ENCODE data around the gene MLIP. TPM values are rescaled to one million over a fixed set of nuclear protein-coding genes. Genes with fewer than 3 reads are reported as not detected.

MLIP gene
- polyA plus RNA-seq, 2 donors: 4.1 to 4.7 TPM

- Histone ChIP-seq H3K27ac (ENCODE audit: low read depth in 2 of 2, low read length in 1 of 2) (no peak overlapping the region), H3K27me3 (ENCODE audit: control insufficient read depth in 1 of 2, insufficient read depth in 2 of 2, low read length in 2 of 2) (no peaks in the 10 kb centered on the region), H3K9me3 (ENCODE audit: control insufficient read depth in 2 of 2, insufficient read depth in 1 of 2, low read depth in 1 of 2, low read length in 1 of 2) (no peaks in the 10 kb centered on the region), H3K36me3 (ENCODE audit: control insufficient read depth in 2 of 2, insufficient read depth in 2 of 2, low read length in 1 of 2) (no peaks in the 10 kb centered on the region), H3K4me1 (ENCODE audit: control insufficient read depth in 2 of 2, insufficient read depth in 2 of 2, low read length in 1 of 2) (no peaks in the 10 kb centered on the region), H3K4me3 (ENCODE audit: low read depth in 1 of 2, low read length in 2 of 2) (no peak overlapping the region)
- 89 to 90% methylated on average over 4 of the region's 4 CpGs for WGBS, 2 donors
These were observed 141.7 kb downstream of the MLIP start for GRCh38 chr6:54252916-54253315.

DNA sequence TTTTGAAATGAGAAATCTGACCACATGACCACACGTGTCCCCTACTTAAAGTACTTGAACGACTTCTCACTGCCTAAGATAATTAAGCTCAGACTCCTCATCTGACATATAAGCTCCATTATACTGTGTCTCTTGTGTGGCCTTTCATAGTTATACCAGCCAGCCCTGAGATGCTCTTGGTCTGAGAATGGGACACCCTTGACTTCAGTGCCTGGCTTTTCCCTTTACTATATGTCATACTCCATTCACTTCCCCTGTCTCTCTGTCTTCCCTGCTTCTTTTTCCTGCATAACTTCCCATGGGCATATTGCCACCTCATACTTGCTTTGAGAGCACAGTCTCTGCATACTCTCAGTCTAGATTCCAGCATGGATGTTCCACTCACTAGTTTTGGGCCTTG is 143.6 kb downstream of the MLIP start:
- no peaks in the 10 kb centered on the region for H3K36me3 ChIP-seq (ENCODE audit: control insufficient read depth in 2 of 2, insufficient read depth in 2 of 2, low read length in 1 of 2)
- no peak overlapping the region for H3K4me3 ChIP-seq (ENCODE audit: low read depth in 1 of 2, low read length in 2 of 2)
- no peaks in the 10 kb centered on the region for H3K27me3 ChIP-seq (ENCODE audit: control insufficient read depth in 1 of 2, insufficient read depth in 2 of 2, low read length in 2 of 2)
- H3K4me1 ChIP-seq (ENCODE audit: control insufficient read depth in 2 of 2, insufficient read depth in 2 of 2, low read length in 1 of 2): no peaks in the 10 kb centered on the region
- no peaks in the 10 kb centered on the region for H3K9me3 ChIP-seq (ENCODE audit: control insufficient read depth in 2 of 2, insufficient read depth in 1 of 2, low read depth in 1 of 2, low read length in 1 of 2)
- WGBS, 2 donors: 86% methylated on average over 2 of the region's 2 CpGs
- no peak overlapping the region for H3K27ac ChIP-seq (ENCODE audit: low read depth in 2 of 2, low read length in 1 of 2)

DNA sequence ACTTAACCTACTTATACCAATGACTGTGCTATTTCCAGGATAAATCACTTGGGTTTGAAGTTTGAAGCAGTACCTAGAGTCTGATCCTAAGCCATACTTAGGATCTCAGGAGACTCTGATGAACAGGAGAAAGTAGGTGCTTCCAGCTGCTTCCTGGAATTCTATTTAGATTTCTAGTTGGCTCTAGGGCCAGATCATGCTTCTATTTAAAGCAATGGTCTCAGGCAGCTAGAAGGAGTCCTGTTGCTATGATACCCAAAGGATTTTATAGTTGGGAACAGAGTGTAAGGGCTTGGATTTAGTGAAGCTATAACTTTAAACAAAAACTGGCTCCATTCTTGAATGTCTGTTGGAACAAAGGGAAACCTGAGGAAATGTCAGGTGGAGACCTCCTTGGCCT is 144.6 kb downstream of the MLIP start:
- no peaks in the 10 kb centered on the region for H3K4me1 ChIP-seq (ENCODE audit: control insufficient read depth in 2 of 2, insufficient read depth in 2 of 2, low read length in 1 of 2)
- H3K27me3 ChIP-seq (ENCODE audit: control insufficient read depth in 1 of 2, insufficient read depth in 2 of 2, low read length in 2 of 2): no peaks in the 10 kb centered on the region
- H3K27ac ChIP-seq (ENCODE audit: low read depth in 2 of 2, low read length in 1 of 2): no peak overlapping the region
- no peak overlapping the region for H3K4me3 ChIP-seq (ENCODE audit: low read depth in 1 of 2, low read length in 2 of 2)
- H3K36me3 ChIP-seq (ENCODE audit: control insufficient read depth in 2 of 2, insufficient read depth in 2 of 2, low read length in 1 of 2): no peaks in the 10 kb centered on the region
- H3K9me3 ChIP-seq (ENCODE audit: control insufficient read depth in 2 of 2, insufficient read depth in 1 of 2, low read depth in 1 of 2, low read length in 1 of 2): no peaks in the 10 kb centered on the region

- no peak overlapping the region for H3K4me3 ChIP-seq (ENCODE audit: low read depth in 1 of 2, low read length in 2 of 2)
- H3K27me3 ChIP-seq (ENCODE audit: control insufficient read depth in 1 of 2, insufficient read depth in 2 of 2, low read length in 2 of 2): no peaks in the 10 kb centered on the region
- no peak overlapping the region for H3K27ac ChIP-seq (ENCODE audit: low read depth in 2 of 2, low read length in 1 of 2)
- no peaks in the 10 kb centered on the region for H3K9me3 ChIP-seq (ENCODE audit: control insufficient read depth in 2 of 2, insufficient read depth in 1 of 2, low read depth in 1 of 2, low read length in 1 of 2)
- H3K4me1 ChIP-seq (ENCODE audit: control insufficient read depth in 2 of 2, insufficient read depth in 2 of 2, low read length in 1 of 2): no peaks in the 10 kb centered on the region
- no peaks in the 10 kb centered on the region for H3K36me3 ChIP-seq (ENCODE audit: control insufficient read depth in 2 of 2, insufficient read depth in 2 of 2, low read length in 1 of 2)
These were observed 148.8 kb downstream of the MLIP start for GRCh38 chr6:54260025-54260424.

DNA sequence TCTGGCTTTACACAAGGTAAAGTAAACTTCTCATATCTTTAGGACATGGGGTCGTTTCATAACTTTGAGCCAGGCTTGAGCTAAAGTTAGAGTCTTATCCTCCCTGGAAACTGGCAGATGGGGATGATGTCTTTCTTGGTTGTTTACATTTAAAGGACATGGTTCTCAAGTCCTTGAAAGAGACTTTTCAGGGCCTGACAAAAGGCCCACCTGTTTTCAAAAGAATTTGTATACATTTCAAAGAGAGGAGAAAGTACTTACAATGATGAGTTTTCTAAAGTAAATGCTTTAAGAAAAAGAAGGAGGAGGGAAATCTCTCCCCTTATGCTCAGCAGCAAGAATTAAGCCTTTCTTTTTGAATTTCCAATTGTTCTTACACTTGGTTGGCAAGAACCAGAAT is 151.3 kb downstream of the MLIP start:
- WGBS, 2 donors: 20 to 53% methylated on average over 1 of the region's 1 CpG
- Histone ChIP-seq H3K4me3 (ENCODE audit: low read depth in 1 of 2, low read length in 2 of 2) (no peak overlapping the region), H3K36me3 (ENCODE audit: control insufficient read depth in 2 of 2, insufficient read depth in 2 of 2, low read length in 1 of 2) (no peaks in the 10 kb centered on the region), H3K27ac (ENCODE audit: low read depth in 2 of 2, low read length in 1 of 2) (no peak overlapping the region), H3K9me3 (ENCODE audit: control insufficient read depth in 2 of 2, insufficient read depth in 1 of 2, low read depth in 1 of 2, low read length in 1 of 2) (no peaks in the 10 kb centered on the region), H3K4me1 (ENCODE audit: control insufficient read depth in 2 of 2, insufficient read depth in 2 of 2, low read length in 1 of 2) (no peaks in the 10 kb centered on the region), H3K27me3 (ENCODE audit: control insufficient read depth in 1 of 2, insufficient read depth in 2 of 2, low read length in 2 of 2) (no peaks in the 10 kb centered on the region)

DNA sequence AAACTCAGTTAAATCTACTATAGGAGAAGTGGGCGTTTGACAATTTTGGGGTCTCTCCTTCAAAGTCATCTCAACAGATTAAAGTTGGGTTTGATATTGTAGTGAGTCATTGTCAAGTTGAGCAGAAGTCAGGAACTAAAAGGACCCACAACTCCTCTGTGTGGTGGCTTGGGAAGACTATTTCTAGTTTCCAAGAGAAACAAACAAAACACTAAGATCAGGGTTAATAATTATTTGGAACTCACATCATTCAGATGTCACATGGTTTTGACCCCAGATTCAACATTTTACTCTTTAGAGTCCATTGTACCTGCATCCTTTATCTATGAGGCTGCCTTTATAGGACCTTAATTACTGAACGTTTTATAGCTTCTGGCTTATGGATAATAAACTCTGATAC is 151.7 kb downstream of the MLIP start:
- H3K27me3 ChIP-seq (ENCODE audit: control insufficient read depth in 1 of 2, insufficient read depth in 2 of 2, low read length in 2 of 2): no peaks in the 10 kb centered on the region
- no peaks in the 10 kb centered on the region for H3K36me3 ChIP-seq (ENCODE audit: control insufficient read depth in 2 of 2, insufficient read depth in 2 of 2, low read length in 1 of 2)
- no peak overlapping the region for H3K27ac ChIP-seq (ENCODE audit: low read depth in 2 of 2, low read length in 1 of 2)
- H3K9me3 ChIP-seq (ENCODE audit: control insufficient read depth in 2 of 2, insufficient read depth in 1 of 2, low read depth in 1 of 2, low read length in 1 of 2): no peaks in the 10 kb centered on the region
- H3K4me3 ChIP-seq (ENCODE audit: low read depth in 1 of 2, low read length in 2 of 2): no peak overlapping the region
- no peaks in the 10 kb centered on the region for H3K4me1 ChIP-seq (ENCODE audit: control insufficient read depth in 2 of 2, insufficient read depth in 2 of 2, low read length in 1 of 2)
- 50 to 62% methylated on average over 2 of the region's 2 CpGs for WGBS, 2 donors

GRCh38 chr6:54264581-54265272 is 153.5 kb downstream of the MLIP start:
- H3K9me3 ChIP-seq (ENCODE audit: control insufficient read depth in 2 of 2, insufficient read depth in 1 of 2, low read depth in 1 of 2, low read length in 1 of 2): no peaks in the 10 kb centered on the region
- H3K4me3 ChIP-seq (ENCODE audit: low read depth in 1 of 2, low read length in 2 of 2): no peak overlapping the region
- H3K27ac ChIP-seq (ENCODE audit: low read depth in 2 of 2, low read length in 1 of 2): no peak overlapping the region
- no peaks in the 10 kb centered on the region for H3K27me3 ChIP-seq (ENCODE audit: control insufficient read depth in 1 of 2, insufficient read depth in 2 of 2, low read length in 2 of 2)
- 92 to 98% methylated on average over 4 of the region's 4 CpGs for WGBS, 2 donors
- H3K36me3 ChIP-seq (ENCODE audit: control insufficient read depth in 2 of 2, insufficient read depth in 2 of 2, low read length in 1 of 2): no peaks in the 10 kb centered on the region
- H3K4me1 ChIP-seq (ENCODE audit: control insufficient read depth in 2 of 2, insufficient read depth in 2 of 2, low read length in 1 of 2): no peaks in the 10 kb centered on the region

DNA sequence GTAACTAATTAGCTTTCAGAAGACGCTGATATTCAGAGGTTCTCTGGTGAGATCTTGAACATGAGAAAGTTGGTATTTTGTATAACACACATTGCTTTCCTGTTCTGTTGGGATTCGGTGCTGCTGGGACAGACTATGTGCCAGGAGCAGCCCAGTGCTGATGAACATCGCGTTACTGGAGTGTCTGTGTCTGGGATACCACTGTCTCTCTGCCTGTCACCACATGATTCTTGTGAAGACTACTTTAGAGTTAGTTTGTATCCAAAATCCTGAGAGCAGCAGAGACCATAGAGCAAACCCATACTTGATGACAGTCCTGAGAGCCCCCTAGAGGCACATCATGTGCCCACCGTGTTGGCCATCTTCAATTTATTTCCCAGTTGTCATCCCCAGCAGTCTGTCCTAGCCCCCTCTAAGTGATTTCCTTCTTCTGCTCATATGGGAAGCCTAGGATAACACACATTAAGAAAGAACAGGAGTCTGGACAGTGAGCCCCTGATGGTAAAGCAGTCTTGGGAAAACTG is 155.2 kb downstream of the MLIP start:
- H3K36me3 ChIP-seq (ENCODE audit: control insufficient read depth in 2 of 2, insufficient read depth in 2 of 2, low read length in 1 of 2): no peaks in the 10 kb centered on the region
- H3K4me3 ChIP-seq (ENCODE audit: low read depth in 1 of 2, low read length in 2 of 2): no peak overlapping the region
- H3K27ac ChIP-seq (ENCODE audit: low read depth in 2 of 2, low read length in 1 of 2): no peak overlapping the region
- no peaks in the 10 kb centered on the region for H3K4me1 ChIP-seq (ENCODE audit: control insufficient read depth in 2 of 2, insufficient read depth in 2 of 2, low read length in 1 of 2)
- 75 to 81% methylated on average over 5 of the region's 5 CpGs for WGBS, 2 donors
- no peaks in the 10 kb centered on the region for H3K9me3 ChIP-seq (ENCODE audit: control insufficient read depth in 2 of 2, insufficient read depth in 1 of 2, low read depth in 1 of 2, low read length in 1 of 2)
- H3K27me3 ChIP-seq (ENCODE audit: control insufficient read depth in 1 of 2, insufficient read depth in 2 of 2, low read length in 2 of 2): no peaks in the 10 kb centered on the region

- no peak overlapping the region for H3K4me3 ChIP-seq (ENCODE audit: low read depth in 1 of 2, low read length in 2 of 2)
- no peak overlapping the region for H3K27ac ChIP-seq (ENCODE audit: low read depth in 2 of 2, low read length in 1 of 2)
- H3K9me3 ChIP-seq (ENCODE audit: control insufficient read depth in 2 of 2, insufficient read depth in 1 of 2, low read depth in 1 of 2, low read length in 1 of 2): no peaks in the 10 kb centered on the region
- no peaks in the 10 kb centered on the region for H3K27me3 ChIP-seq (ENCODE audit: control insufficient read depth in 1 of 2, insufficient read depth in 2 of 2, low read length in 2 of 2)
- no peaks in the 10 kb centered on the region for H3K4me1 ChIP-seq (ENCODE audit: control insufficient read depth in 2 of 2, insufficient read depth in 2 of 2, low read length in 1 of 2)
- WGBS, 2 donors: 69 to 74% methylated on average over 2 of the region's 2 CpGs
- no peaks in the 10 kb centered on the region for H3K36me3 ChIP-seq (ENCODE audit: control insufficient read depth in 2 of 2, insufficient read depth in 2 of 2, low read length in 1 of 2)
These were observed 156.6 kb downstream of the MLIP start for GRCh38 chr6:54267798-54268197.

DNA sequence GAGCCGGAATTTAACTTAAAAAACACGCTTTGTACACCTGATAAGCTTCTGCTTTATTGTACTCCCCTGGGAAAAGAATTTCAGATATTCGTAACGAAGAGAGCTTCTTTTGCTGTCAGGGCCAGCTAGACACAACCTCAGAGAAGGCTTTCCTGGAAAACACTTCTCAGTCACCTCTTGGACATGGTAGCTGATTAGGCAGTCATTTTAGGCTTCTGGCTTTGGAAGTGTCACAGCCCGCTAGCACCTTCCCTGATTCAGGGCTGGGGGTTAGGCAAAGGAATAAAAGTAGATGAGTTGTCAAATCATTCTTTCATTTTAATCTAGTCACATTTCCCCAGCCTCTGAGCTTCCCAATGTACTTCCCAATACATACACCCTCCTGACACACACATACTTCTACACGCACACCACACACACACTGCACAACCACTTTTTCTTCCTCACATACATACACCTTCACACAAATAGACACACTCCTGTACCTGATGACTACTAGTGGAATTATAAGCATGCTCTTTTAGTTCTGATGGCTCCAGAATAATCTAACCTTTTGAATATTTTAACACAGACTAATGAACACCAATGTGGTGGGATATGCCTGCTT is 162.1 kb downstream of the MLIP start:
- no peaks in the 10 kb centered on the region for H3K27me3 ChIP-seq (ENCODE audit: control insufficient read depth in 1 of 2, insufficient read depth in 2 of 2, low read length in 2 of 2)
- WGBS, 2 donors: 93 to 96% methylated on average over 6 of the region's 6 CpGs
- H3K9me3 ChIP-seq (ENCODE audit: control insufficient read depth in 2 of 2, insufficient read depth in 1 of 2, low read depth in 1 of 2, low read length in 1 of 2): no peaks in the 10 kb centered on the region
- H3K36me3 ChIP-seq (ENCODE audit: control insufficient read depth in 2 of 2, insufficient read depth in 2 of 2, low read length in 1 of 2): no peaks in the 10 kb centered on the region
- no peak overlapping the region for H3K27ac ChIP-seq (ENCODE audit: low read depth in 2 of 2, low read length in 1 of 2)
- H3K4me3 ChIP-seq (ENCODE audit: low read depth in 1 of 2, low read length in 2 of 2): no peak overlapping the region
- no peaks in the 10 kb centered on the region for H3K4me1 ChIP-seq (ENCODE audit: control insufficient read depth in 2 of 2, insufficient read depth in 2 of 2, low read length in 1 of 2)
